Ishikawa (cell line): ENCODE results near the gene TBC1D20.

Source experiments
- RAD21 ChIP-seq: IDR thresholded peaks from 2 replicates; pipeline ENCODE4 v1.6.1; 2012; ENCODE audit warnings: low read depth
- REST ChIP-seq: IDR thresholded peaks from 2 replicates; pipeline ENCODE4 v1.6.1; 2012; ENCODE audit warnings: low read depth, mild to moderate bottlenecking
- TAF1 ChIP-seq: IDR thresholded peaks from 2 replicates; pipeline ENCODE4 v1.6.1; 2012; ENCODE audit warnings: low read depth, mild to moderate bottlenecking
- USF1 ChIP-seq: IDR thresholded peaks from 2 replicates; pipeline ENCODE4 v1.6.1; 2012

GRCh38 chr20:440148-440547 lies 22.2 kb downstream of the TBC1D20 start:
- no peak for TF ChIP-seq RAD21
- TF ChIP-seq TAF1, result no peak
- TF ChIP-seq USF1, result no peak
- no peak for TF ChIP-seq REST
